GM10266 (cell line): Measurements from ENCODE around the gene ZNF765.
"Not testable (repeated sequence)": the region's sequence is repeated elsewhere in the genome, so short reads cannot be mapped to it uniquely, and the experiment has no call there.

Experiments
- DNase-seq: peaks from one replicate; pipeline ENCODE4 v3.0.0; 2012; ENCODE audit errors: extremely low spot score
- TF ChIP-seq, protein P1 (sequence below): IDR thresholded peaks from 2 replicates; pipeline ENCODE4 v1.5.1; 2012; ENCODE audit warnings: mild to moderate bottlenecking, low read depth; ENCODE audit not compliant: control insufficient read depth, insufficient read depth; ENCODE audit errors: missing control alignments

ZNF765 gene

DNA sequence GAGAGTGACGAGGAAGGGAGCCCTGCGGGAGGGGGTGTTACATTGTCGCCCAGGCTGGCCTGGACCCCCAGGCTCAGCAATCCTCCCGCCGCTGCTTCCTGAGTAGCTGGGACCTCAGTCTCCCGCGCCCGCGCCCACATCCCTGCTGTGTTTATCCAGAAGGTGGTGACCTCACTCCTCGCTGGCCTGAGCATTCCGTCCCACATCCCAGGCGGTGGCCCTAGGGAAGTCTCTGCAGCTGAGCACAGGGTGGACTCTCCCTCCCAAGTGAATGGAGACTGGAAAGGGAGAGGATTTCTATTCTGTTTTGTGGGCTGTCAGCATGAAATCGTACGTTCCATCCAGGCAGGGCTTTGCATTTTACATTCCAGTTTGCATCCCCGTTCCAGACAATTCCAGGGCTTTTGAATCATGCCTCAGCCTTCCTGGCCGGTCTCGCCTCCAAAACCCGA, 401 bp upstream of the ZNF765 start:
- DNase-seq, result no peak
- TF ChIP-seq, protein P1, sequence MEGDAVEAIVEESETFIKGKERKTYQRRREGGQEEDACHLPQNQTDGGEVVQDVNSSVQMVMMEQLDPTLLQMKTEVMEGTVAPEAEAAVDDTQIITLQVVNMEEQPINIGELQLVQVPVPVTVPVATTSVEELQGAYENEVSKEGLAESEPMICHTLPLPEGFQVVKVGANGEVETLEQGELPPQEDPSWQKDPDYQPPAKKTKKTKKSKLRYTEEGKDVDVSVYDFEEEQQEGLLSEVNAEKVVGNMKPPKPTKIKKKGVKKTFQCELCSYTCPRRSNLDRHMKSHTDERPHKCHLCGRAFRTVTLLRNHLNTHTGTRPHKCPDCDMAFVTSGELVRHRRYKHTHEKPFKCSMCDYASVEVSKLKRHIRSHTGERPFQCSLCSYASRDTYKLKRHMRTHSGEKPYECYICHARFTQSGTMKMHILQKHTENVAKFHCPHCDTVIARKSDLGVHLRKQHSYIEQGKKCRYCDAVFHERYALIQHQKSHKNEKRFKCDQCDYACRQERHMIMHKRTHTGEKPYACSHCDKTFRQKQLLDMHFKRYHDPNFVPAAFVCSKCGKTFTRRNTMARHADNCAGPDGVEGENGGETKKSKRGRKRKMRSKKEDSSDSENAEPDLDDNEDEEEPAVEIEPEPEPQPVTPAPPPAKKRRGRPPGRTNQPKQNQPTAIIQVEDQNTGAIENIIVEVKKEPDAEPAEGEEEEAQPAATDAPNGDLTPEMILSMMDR, result no peak

DNA sequence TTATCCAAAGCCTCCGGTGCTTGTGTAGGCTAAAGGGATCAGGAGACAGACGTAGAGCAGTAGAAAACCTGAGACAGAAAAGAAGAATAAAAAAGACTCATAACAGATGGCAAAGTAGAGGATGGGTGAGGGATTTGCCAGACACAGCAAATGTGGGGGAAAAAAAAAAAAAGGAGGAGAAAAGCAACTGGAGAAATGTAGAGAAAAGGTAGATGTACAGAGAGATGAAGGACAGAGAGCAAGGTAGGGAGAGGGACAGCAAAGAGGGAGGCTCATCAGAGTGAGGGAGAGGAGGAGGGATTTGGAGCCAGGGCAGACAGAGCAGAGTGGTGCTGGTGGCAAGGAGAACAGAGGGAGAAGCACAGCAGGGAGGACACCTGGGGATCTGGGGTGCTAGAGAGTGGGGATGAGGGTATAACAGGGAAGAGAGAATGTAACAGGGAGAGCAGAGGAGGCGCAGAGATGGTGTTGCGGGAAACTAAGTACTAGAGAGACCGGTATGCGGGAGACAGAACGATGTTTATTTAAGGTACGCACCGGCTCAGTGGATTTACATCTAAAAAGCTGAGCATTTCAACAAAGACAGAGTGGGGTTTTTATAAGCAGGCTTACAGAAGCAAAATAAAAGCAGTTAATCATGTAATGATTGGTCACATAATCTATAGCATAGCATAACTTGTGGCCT, 1.0 kb downstream of the ZNF765 start:
- not testable (repeated sequence) for DNase-seq

DNA sequence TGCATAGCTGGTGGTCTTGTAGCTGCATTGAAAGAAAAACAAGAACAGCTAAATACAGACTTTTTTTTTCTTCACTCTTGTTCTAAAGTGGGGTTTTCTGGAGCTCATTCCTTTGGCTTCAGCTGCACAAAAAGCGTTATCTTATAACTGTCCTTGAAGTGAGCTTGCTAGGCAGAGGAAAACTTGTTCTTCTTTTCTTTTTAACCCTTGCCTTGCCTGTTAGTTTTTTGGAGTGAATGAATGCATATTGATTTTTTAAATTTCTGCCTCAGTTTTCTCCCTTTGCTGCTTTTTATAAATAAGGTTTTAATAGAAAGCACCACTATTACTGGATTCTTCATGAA, 1.5 kb downstream of the ZNF765 start:
- DNase-seq, result no peak
- TF ChIP-seq, protein P1, result no peak

- DNase-seq, result not testable (repeated sequence)
Measured at GRCh38 chr19:53397918-53398317, 3.0 kb downstream of the ZNF765 start.

DNA sequence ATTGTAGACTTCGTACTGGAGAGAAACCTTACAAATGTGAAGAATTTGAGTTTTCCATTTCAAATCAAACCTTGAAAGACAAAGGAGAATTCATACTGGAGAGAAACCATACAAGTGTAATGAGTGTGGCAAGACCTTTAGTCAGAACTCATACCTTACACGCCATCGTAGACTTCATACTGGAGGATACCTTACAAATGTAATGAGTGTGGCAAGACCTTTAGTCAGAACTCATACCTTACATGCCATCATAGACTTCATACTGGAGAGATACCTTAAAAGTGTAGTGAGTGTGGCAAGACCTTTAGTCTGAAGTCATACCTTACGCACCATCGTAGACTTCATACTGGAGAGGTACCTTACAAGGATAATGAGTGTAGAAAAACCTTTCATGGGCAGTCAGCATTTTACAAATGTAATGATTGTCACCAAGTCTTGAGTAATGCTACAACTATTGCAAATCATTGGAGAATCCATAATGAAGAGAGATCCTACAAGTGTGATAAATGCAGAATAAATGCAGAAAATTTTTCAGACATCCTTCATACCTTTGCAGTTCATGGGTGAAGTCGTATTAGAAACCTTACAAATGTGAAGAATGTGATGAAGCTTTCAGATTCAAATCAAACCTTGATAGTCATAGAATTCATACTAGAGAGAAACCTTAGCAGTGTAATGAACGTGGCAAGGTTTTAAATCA, 14.7 kb downstream of the ZNF765 start:
- no peak for DNase-seq
- TF ChIP-seq, protein P1, result no peak

DNA sequence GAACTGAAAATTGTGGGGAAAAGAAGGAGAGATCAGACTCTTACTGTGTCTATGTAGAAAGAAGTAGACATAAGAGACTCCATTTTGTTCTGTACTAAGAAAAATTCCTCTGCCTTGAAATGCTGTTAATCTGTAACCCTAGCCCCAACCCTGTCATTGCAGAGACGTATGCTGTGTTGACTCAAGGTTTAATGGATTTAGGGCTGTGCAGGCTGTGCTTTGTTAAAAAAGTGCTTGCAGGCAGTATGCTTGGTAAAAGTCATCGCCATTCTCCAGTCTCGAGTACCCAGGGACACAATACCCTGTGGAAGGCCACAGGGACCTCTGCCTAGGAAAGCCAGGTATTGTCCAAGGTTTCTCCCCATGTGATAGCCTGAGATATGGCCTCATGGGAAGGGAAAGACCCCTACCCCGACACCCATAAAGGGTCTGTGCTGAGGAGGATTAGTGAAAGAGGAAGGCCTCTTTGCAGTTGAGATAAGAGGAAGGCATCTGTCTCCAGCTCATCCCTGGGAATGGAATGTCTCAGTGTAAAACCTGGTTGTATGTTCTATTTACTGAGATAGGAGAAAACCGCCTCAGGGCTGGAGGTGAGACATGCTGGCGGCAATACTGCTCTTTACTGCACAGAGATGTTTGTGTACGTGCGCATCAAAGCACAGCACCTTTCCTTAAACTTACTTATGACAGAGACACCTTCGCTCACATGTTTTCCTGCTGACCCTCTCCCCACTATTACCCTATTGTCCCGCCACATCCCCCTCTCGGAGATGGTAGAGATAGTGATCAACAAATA, 25.8 kb downstream of the ZNF765 start:
- DNase-seq, result not testable (repeated sequence)

GRCh38 chr19:53422551-53422950, 27.6 kb downstream of the ZNF765 start:
- TF ChIP-seq, protein P1, result no peak
- DNase-seq, result no peak

GRCh38 chr19:53423074-53423473, 28.1 kb downstream of the ZNF765 start:
- not testable (repeated sequence) for DNase-seq

DNA sequence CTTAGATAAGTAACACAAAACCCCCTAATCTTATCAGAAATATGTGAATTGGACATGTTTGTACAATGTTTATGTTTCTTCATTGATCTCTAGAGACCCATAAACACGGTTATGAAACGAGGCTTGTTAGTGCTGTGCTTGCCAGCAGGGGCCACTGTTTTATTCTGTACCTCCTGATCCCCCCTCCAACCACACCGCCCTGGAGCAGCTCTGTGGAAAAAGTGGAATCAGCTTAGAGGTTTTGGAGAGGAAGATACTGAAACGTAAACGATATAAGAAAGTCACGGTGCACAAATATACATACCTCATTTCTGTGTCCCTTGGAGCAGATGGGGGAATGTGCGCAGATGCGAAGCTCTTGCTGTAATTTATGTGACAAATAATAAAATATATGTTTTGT, 28.7 kb downstream of the ZNF765 start:
- DNase-seq, result not testable (repeated sequence)

DNA sequence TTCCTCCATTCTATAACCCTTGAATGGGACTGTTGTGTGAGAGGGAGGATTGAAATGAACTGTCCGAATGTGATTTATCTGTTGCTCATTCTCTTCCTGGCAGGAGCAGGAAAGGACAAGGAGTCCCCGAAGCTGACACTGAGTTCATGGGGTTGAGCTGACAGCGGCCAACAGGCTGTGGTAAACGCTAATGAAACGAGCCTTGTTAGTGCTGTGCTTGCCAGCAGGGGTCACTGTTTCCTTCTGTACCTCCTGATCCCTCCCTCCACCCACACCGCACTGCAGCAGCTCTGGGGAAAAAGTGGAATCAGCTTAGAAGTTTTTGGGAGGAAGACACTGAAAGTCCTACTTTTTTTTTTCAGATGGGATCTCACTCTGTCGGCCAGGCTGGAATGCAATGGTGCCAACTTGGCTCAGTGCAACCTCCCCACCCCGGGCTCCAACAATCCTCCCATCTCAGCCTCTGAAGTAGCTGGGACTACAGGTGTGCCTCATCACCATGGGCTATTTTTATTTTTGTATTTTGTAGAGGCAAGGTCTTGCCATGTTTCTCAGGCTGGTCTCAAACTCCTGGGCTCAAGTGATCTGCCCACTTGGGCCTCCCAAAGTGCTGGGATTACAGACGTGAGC, 30.1 kb downstream of the ZNF765 start:
- TF ChIP-seq, protein P1, result peak; percentile 57
- peak; percentile 24 for DNase-seq
